CD14-positive monocyte (primary cell): ENCODE measurements around the gene GPSM1. TPM values are rescaled to one million over a fixed set of nuclear protein-coding genes. Genes with fewer than 3 reads are reported as not detected.

Experiments used
- DNase-seq, 3 donors: peaks; one replicate each; pipeline ENCODE4 v3.0.0-alpha.2; 2011 to 2022
- H2AFZ ChIP-seq: 2 replicates; pipeline ENCODE4 v1.6.0; 2012; ENCODE audit warnings: mild to moderate bottlenecking, low read depth, low read length, inconsistent platforms; ENCODE audit not compliant: insufficient read depth, poor library complexity, severe bottlenecking
- H3K27ac ChIP-seq, 2 donors: 1 replicate in 1 of 2; 2 replicates in 1 of 2; pipeline ENCODE4 v1.5.1; 2012 to 2013; ENCODE audit warnings: low read length in 2 of 2, control low read depth in 1 of 2, inconsistent platforms in 1 of 2, low read depth in 1 of 2, mild to moderate bottlenecking in 1 of 2
- H3K27me3 ChIP-seq, 2 donors: one replicate each; pipeline versions ENCODE4 v1.6.0 to v1.6.1; 2011 to 2013; ENCODE audit warnings: low read length in 2 of 2; ENCODE audit not compliant: control insufficient read depth in 2 of 2, insufficient read depth in 2 of 2
- H3K36me3 ChIP-seq, 2 donors: replicated peaks in 1 of 2; 1 replicate in 1 of 2; 2 replicates in 1 of 2; pipeline versions ENCODE4 v1.5.1 to v1.6.1; 2012 to 2013; ENCODE audit warnings: low read length in 2 of 2, control low read depth in 1 of 2, inconsistent platforms in 1 of 2, mild to moderate bottlenecking in 1 of 2; ENCODE audit not compliant: insufficient read depth in 2 of 2, control insufficient read depth in 1 of 2
- H3K4me1 ChIP-seq, 2 donors: 1 replicate in 1 of 2; 2 replicates in 1 of 2; pipeline versions ENCODE4 v1.5.1 to v1.6.1; 2012 to 2013; ENCODE audit warnings: low read length in 2 of 2, control low read depth in 1 of 2, inconsistent platforms in 1 of 2, mild to moderate bottlenecking in 1 of 2, moderate library complexity in 1 of 2; ENCODE audit not compliant: insufficient read depth in 2 of 2, control insufficient read depth in 1 of 2
- H3K4me2 ChIP-seq: replicated peaks from 2 replicates; pipeline ENCODE3; 2012; ENCODE audit warnings: low read length, moderate library complexity, mild to moderate bottlenecking; ENCODE audit not compliant: poor library complexity, severe bottlenecking; ENCODE audit errors: extremely low read depth
- H3K4me3 ChIP-seq, 3 experiments: fragments of 200-600 bp in 1 of 3; sonication (generic) in 1 of 3; replicated peaks in 1 of 3; 1 replicate in 2 of 3; 2 replicates in 1 of 3; pipeline ENCODE4 v1.5.1; 2011 to 2013; ENCODE audit warnings: low read length in 3 of 3, mild to moderate bottlenecking in 3 of 3, control low read depth in 2 of 3, low read depth in 2 of 3, inconsistent platforms in 1 of 3, moderate library complexity in 1 of 3
- H3K79me2 ChIP-seq: 2 replicates; pipeline ENCODE4 v1.6.0; 2012; ENCODE audit warnings: mild to moderate bottlenecking, control low read depth, inconsistent platforms, low read length, moderate library complexity; ENCODE audit not compliant: insufficient read depth
- H3K9ac ChIP-seq: 2 replicates; pipeline ENCODE4 v1.6.0; 2017; ENCODE audit warnings: low read length, mild to moderate bottlenecking; ENCODE audit not compliant: insufficient read depth, poor library complexity, severe bottlenecking
- H3K9me3 ChIP-seq, 2 donors: replicated peaks in 1 of 2; 1 replicate in 1 of 2; 2 replicates in 1 of 2; pipeline versions ENCODE4 v1.5.1 to v1.6.1; 2012 to 2013; ENCODE audit warnings: low read length in 2 of 2, control low read depth in 1 of 2; ENCODE audit not compliant: control insufficient read depth in 1 of 2, insufficient read depth in 1 of 2
- H4K20me1 ChIP-seq: 2 replicates; pipeline ENCODE4 v1.6.0; 2012; ENCODE audit warnings: mild to moderate bottlenecking, low read length, control low read depth, moderate library complexity; ENCODE audit not compliant: insufficient read depth
- H3K27ac Mint-ChIP-seq, 7 donors: one replicate each; pipeline ENCODE4 v1.8.0; 2020; ENCODE audit warnings: mild to moderate bottlenecking in 7 of 7, mixed read lengths in 7 of 7, moderate library complexity in 6 of 7, inconsistent platforms in 2 of 7
- H3K27me3 Mint-ChIP-seq, 3 donors: one replicate each; pipeline ENCODE4 v1.8.0; 2021 to 2022; ENCODE audit warnings: low read depth in 3 of 3, mild to moderate bottlenecking in 3 of 3, mixed read lengths in 3 of 3, moderate library complexity in 3 of 3, inconsistent platforms in 1 of 3
- H3K36me3 Mint-ChIP-seq, 2 donors: one replicate each; pipeline ENCODE4 v1.8.0; 2020; ENCODE audit warnings: mixed read lengths in 2 of 2, inconsistent platforms in 1 of 2, mild to moderate bottlenecking in 1 of 2
- H3K4me1 Mint-ChIP-seq: one replicate; pipeline ENCODE4 v1.8.0; 2020; ENCODE audit warnings: mild to moderate bottlenecking, mixed read lengths
- H3K4me3 Mint-ChIP-seq, 2 donors: one replicate each; pipeline ENCODE4 v1.8.0; 2020; ENCODE audit warnings: mild to moderate bottlenecking in 2 of 2, mixed read lengths in 2 of 2, moderate library complexity in 1 of 2
- H3K9me3 Mint-ChIP-seq, 7 donors: one replicate each; pipeline ENCODE4 v1.8.0; 2020 to 2022; ENCODE audit warnings: mixed read lengths in 7 of 7, mild to moderate bottlenecking in 6 of 7, moderate library complexity in 6 of 7, inconsistent platforms in 2 of 7
- WGBS: methylation state at CpG from one replicate; pipeline ENCODE4 v1.1.5; 2013; ENCODE audit warnings: missing lambda C conversion rate; ENCODE audit not compliant: insufficient coverage; 5-methylcytosine and 5-hydroxymethylcytosine counted together
- intact Hi-C, 2 donors: fragments of 100-400 bp; cut with micrococcal nuclease; formaldehyde crosslinking; loops; one replicate each; pipeline versions ENCODE4 v1.15.0 to v1.15.1; 2023
- polyA plus RNA-seq, 3 donors: library from polyadenylated mRNA; depleted of rRNA in 1 of 3; unstranded in 2 of 3; stranded (reverse) in 1 of 3; fragments of 300-500 nt in 2 of 3; fragments of >200 nt in 1 of 3; fragmentation: Illumina TruSeq in 2 of 3; gene quantifications; 1 replicate in 2 of 3; 2 replicates in 1 of 3; pipeline ENCODE4 v1.2.3, GENCODE V29; 2012 to 2021
- TF ChIP-seq, protein P1 (sequence below): fragments of 200-600 bp; IDR thresholded peaks from one replicate; pipeline ENCODE4 v1.8.0; 2022; ENCODE audit warnings: antibody characterized with exemption, mild to moderate bottlenecking

Gene GPSM1
- polyA plus RNA-seq, 3 donors: 0.67 to 3.1 (median 0.73) TPM

GRCh38 chr9:136311051-136312008, 16.0 kb upstream of the GPSM1 start:
- no peaks in the 10 kb centered on the region for H4K20me1 ChIP-seq
- H3K36me3 Mint-ChIP-seq: peaks cover 0 to 6% of the 10 kb centered on the region in 2 donors
- H3K27ac ChIP-seq: no peak overlapping the region
- H3K4me3 ChIP-seq: no peak overlapping the region
- 66% methylated on average over 16 of the region's 23 CpGs for WGBS
- no peaks in the 10 kb centered on the region for H3K79me2 ChIP-seq
- TF ChIP-seq, protein P1, sequence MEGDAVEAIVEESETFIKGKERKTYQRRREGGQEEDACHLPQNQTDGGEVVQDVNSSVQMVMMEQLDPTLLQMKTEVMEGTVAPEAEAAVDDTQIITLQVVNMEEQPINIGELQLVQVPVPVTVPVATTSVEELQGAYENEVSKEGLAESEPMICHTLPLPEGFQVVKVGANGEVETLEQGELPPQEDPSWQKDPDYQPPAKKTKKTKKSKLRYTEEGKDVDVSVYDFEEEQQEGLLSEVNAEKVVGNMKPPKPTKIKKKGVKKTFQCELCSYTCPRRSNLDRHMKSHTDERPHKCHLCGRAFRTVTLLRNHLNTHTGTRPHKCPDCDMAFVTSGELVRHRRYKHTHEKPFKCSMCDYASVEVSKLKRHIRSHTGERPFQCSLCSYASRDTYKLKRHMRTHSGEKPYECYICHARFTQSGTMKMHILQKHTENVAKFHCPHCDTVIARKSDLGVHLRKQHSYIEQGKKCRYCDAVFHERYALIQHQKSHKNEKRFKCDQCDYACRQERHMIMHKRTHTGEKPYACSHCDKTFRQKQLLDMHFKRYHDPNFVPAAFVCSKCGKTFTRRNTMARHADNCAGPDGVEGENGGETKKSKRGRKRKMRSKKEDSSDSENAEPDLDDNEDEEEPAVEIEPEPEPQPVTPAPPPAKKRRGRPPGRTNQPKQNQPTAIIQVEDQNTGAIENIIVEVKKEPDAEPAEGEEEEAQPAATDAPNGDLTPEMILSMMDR: no peak
- H3K9me3 ChIP-seq: peaks cover 10 to 20% of the 10 kb centered on the region in 2 donors
- no peak overlapping the region for H2AFZ ChIP-seq
- intact Hi-C loops: no loop called here
- H3K4me1 ChIP-seq: no peaks in the 10 kb centered on the region
- no peak overlapping the region for H3K4me2 ChIP-seq
- peaks cover 0 to 3% of the 10 kb centered on the region in 2 donors for H3K27me3 ChIP-seq
- H3K36me3 ChIP-seq: no peaks in the 10 kb centered on the region
- H3K9ac ChIP-seq: no peak overlapping the region
- H3K27ac Mint-ChIP-seq: no peak overlapping the region
- H3K4me3 Mint-ChIP-seq: no peak overlapping the region
- no peak for DNase-seq
- peaks cover 0 to 3% (median 1%) of the 10 kb centered on the region in 3 donors for H3K27me3 Mint-ChIP-seq
- peaks cover 13 to 20% (median 15%) of the 10 kb centered on the region in 7 donors for H3K9me3 Mint-ChIP-seq
- peaks cover 2% of the 10 kb centered on the region for H3K4me1 Mint-ChIP-seq

GRCh38 chr9:136312009-136312375, 15.3 kb upstream of the GPSM1 start:
- Mint-ChIP-seq H3K4me3 (no peak overlapping the region), H3K36me3 (peaks cover 0 to 6% of the 10 kb centered on the region in 2 donors), H3K4me1 (no peaks in the 10 kb centered on the region), H3K27ac (no peak overlapping the region), H3K27me3 (peaks cover 0 to 2% (median 0%) of the 10 kb centered on the region in 3 donors), H3K9me3 (peaks cover 15 to 24% (median 18%) of the 10 kb centered on the region in 7 donors)
- H4K20me1 ChIP-seq: no peaks in the 10 kb centered on the region
- H3K4me2 ChIP-seq: no peak overlapping the region
- no peak overlapping the region for H3K27ac ChIP-seq
- no peak overlapping the region for H2AFZ ChIP-seq
- peaks cover 10 to 26% of the 10 kb centered on the region in 2 donors for H3K9me3 ChIP-seq
- H3K4me1 ChIP-seq: no peaks in the 10 kb centered on the region
- H3K9ac ChIP-seq: no peak overlapping the region
- no peak overlapping the region for H3K4me3 ChIP-seq
- peaks cover 0 to 3% of the 10 kb centered on the region in 2 donors for H3K27me3 ChIP-seq
- intact Hi-C loops: no loop called here
- WGBS: 57% methylated on average over 6 of the region's 10 CpGs
- H3K36me3 ChIP-seq: no peaks in the 10 kb centered on the region
- TF ChIP-seq, protein P1: no peak
- DNase-seq: no peak
- H3K79me2 ChIP-seq: no peaks in the 10 kb centered on the region
